ENCODE data around the gene NDRG2. TPM values are rescaled to one million over a fixed set of nuclear protein-coding genes. Genes with fewer than 3 reads are reported as not detected.

Gene NDRG2
- total and polyA plus RNA-seq, 9 of the 15 experiments (the other 6 are each of a cell fraction or from before 2014, with no cell fraction given): 10.1 to 105 (median 41.0) TPM

DNA sequence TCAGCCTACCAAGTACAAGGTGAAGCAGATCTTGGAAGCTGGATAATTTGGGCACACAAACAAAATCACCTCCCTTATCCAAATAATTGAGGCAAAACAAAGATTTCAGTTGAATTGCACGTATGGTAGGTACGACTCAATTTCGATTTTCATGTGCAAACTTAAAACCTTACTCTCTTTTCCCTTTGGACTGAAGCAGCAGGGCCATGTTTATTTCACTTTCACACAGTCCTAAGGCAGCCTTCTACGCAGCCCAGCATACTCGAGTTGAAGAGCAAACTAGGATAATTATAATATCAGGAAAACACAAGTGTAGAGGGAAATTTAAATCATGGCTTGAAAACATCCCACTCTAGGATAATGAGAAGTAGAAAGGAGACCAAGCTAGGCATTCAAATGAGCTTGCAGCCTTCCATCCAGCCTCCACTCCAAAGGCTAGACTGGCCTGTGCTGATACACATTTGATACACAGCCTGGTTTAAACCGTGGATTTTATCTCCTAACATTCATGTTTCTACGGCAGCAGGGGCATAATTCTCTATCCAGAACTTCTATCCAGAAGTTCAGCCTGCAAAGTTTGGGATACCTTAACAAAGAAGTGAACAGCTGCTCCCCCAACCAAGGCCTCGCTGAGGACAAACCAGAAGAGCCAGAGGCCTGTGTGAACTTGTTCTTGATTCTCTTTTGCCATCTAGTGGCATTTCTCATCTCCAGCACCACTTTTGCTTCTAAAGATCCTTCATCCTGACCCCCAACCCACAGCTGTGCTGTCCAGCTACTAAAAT lies 14.9 kb upstream of the NDRG2 start (continued):
- TF ChIP-seq, protein P1, sequence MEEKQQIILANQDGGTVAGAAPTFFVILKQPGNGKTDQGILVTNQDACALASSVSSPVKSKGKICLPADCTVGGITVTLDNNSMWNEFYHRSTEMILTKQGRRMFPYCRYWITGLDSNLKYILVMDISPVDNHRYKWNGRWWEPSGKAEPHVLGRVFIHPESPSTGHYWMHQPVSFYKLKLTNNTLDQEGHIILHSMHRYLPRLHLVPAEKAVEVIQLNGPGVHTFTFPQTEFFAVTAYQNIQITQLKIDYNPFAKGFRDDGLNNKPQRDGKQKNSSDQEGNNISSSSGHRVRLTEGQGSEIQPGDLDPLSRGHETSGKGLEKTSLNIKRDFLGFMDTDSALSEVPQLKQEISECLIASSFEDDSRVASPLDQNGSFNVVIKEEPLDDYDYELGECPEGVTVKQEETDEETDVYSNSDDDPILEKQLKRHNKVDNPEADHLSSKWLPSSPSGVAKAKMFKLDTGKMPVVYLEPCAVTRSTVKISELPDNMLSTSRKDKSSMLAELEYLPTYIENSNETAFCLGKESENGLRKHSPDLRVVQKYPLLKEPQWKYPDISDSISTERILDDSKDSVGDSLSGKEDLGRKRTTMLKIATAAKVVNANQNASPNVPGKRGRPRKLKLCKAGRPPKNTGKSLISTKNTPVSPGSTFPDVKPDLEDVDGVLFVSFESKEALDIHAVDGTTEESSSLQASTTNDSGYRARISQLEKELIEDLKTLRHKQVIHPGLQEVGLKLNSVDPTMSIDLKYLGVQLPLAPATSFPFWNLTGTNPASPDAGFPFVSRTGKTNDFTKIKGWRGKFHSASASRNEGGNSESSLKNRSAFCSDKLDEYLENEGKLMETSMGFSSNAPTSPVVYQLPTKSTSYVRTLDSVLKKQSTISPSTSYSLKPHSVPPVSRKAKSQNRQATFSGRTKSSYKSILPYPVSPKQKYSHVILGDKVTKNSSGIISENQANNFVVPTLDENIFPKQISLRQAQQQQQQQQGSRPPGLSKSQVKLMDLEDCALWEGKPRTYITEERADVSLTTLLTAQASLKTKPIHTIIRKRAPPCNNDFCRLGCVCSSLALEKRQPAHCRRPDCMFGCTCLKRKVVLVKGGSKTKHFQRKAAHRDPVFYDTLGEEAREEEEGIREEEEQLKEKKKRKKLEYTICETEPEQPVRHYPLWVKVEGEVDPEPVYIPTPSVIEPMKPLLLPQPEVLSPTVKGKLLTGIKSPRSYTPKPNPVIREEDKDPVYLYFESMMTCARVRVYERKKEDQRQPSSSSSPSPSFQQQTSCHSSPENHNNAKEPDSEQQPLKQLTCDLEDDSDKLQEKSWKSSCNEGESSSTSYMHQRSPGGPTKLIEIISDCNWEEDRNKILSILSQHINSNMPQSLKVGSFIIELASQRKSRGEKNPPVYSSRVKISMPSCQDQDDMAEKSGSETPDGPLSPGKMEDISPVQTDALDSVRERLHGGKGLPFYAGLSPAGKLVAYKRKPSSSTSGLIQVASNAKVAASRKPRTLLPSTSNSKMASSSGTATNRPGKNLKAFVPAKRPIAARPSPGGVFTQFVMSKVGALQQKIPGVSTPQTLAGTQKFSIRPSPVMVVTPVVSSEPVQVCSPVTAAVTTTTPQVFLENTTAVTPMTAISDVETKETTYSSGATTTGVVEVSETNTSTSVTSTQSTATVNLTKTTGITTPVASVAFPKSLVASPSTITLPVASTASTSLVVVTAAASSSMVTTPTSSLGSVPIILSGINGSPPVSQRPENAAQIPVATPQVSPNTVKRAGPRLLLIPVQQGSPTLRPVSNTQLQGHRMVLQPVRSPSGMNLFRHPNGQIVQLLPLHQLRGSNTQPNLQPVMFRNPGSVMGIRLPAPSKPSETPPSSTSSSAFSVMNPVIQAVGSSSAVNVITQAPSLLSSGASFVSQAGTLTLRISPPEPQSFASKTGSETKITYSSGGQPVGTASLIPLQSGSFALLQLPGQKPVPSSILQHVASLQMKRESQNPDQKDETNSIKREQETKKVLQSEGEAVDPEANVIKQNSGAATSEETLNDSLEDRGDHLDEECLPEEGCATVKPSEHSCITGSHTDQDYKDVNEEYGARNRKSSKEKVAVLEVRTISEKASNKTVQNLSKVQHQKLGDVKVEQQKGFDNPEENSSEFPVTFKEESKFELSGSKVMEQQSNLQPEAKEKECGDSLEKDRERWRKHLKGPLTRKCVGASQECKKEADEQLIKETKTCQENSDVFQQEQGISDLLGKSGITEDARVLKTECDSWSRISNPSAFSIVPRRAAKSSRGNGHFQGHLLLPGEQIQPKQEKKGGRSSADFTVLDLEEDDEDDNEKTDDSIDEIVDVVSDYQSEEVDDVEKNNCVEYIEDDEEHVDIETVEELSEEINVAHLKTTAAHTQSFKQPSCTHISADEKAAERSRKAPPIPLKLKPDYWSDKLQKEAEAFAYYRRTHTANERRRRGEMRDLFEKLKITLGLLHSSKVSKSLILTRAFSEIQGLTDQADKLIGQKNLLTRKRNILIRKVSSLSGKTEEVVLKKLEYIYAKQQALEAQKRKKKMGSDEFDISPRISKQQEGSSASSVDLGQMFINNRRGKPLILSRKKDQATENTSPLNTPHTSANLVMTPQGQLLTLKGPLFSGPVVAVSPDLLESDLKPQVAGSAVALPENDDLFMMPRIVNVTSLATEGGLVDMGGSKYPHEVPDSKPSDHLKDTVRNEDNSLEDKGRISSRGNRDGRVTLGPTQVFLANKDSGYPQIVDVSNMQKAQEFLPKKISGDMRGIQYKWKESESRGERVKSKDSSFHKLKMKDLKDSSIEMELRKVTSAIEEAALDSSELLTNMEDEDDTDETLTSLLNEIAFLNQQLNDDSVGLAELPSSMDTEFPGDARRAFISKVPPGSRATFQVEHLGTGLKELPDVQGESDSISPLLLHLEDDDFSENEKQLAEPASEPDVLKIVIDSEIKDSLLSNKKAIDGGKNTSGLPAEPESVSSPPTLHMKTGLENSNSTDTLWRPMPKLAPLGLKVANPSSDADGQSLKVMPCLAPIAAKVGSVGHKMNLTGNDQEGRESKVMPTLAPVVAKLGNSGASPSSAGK (IDR thresholded peaks at IDR 0.05): no peak
- TF ChIP-seq SMC3 (conservative IDR thresholded peaks at IDR 0.05; ENCODE audit: insufficient read depth, low read depth, low read length) (peak; percentile 84), JUNB (CRISPR knock-in tag; conservative IDR thresholded peaks at IDR 0.05) (no peak)

Data from K562 (cell line).